NCI-H2081 treated with DMSO at 0.1 percent for 48 hours (cell line): Measurements from ENCODE around the gene CTBP2.
"Not testable (repeated sequence)": the region's sequence is repeated elsewhere in the genome, so short reads cannot be mapped to it uniquely, and the experiment has no call there.

ENCODE experiments used
- DNase-seq: peaks from one replicate; lab custom pipeline; 2025; lab: John Stamatoyannopoulos, UW

Gene CTBP2

GRCh38 chr10:125064681-125065492 is 95.5 kb downstream of the CTBP2 start:
- no peak for DNase-seq

- DNase-seq: no peak
Measured at GRCh38 chr10:125063256-125063925, 97.0 kb downstream of the CTBP2 start.

GRCh38 chr10:125062914-125063230 is 97.5 kb downstream of the CTBP2 start:
- no peak for DNase-seq

- DNase-seq: no peak
Measured at GRCh38 chr10:125062227-125062913, 98.0 kb downstream of the CTBP2 start.

- DNase-seq: no peak
Measured at GRCh38 chr10:125061557-125062226, 98.7 kb downstream of the CTBP2 start.

GRCh38 chr10:125060826-125061556 is 99.4 kb downstream of the CTBP2 start:
- DNase-seq: no peak

GRCh38 chr10:125060482-125060825 is 99.9 kb downstream of the CTBP2 start:
- no peak for DNase-seq

- DNase-seq: no peak
Measured at GRCh38 chr10:125060026-125060425, 100.3 kb downstream of the CTBP2 start.

- not testable (repeated sequence) for DNase-seq
Measured at GRCh38 chr10:125059348-125059747, 101.0 kb downstream of the CTBP2 start.

GRCh38 chr10:125057158-125058001 is 103.0 kb downstream of the CTBP2 start:
- no peak for DNase-seq

- DNase-seq: no peak
Measured at GRCh38 chr10:125056161-125057132, 103.9 kb downstream of the CTBP2 start.

- no peak for DNase-seq
Measured at GRCh38 chr10:125055446-125055845, 104.9 kb downstream of the CTBP2 start.

GRCh38 chr10:125054669-125055268 is 105.6 kb downstream of the CTBP2 start:
- DNase-seq: no peak

GRCh38 chr10:125054216-125054615 is 106.1 kb downstream of the CTBP2 start:
- DNase-seq: no peak

- DNase-seq: no peak
Measured at GRCh38 chr10:125052146-125052545, 108.2 kb downstream of the CTBP2 start.

- no peak for DNase-seq
Measured at GRCh38 chr10:125050383-125050782, 110.0 kb downstream of the CTBP2 start.

GRCh38 chr10:125049216-125049881 is 111.0 kb downstream of the CTBP2 start:
- no peak for DNase-seq

- peak; percentile 30 for DNase-seq
Measured at GRCh38 chr10:125048094-125048864, 112.1 kb downstream of the CTBP2 start.
